Germinal center (tissue), 1 donor: ENCODE measurements around the gene MAPK1.
"Not testable (repeated sequence)": the region's sequence is repeated elsewhere in the genome, so short reads cannot be mapped to it uniquely, and the experiment has no call there.

Experiments
- DNase-seq: peaks from one replicate; pipeline ENCODE4 v3.0.0; 2012; ENCODE audit warnings: mixed read lengths, low spot score

Gene MAPK1

DNA sequence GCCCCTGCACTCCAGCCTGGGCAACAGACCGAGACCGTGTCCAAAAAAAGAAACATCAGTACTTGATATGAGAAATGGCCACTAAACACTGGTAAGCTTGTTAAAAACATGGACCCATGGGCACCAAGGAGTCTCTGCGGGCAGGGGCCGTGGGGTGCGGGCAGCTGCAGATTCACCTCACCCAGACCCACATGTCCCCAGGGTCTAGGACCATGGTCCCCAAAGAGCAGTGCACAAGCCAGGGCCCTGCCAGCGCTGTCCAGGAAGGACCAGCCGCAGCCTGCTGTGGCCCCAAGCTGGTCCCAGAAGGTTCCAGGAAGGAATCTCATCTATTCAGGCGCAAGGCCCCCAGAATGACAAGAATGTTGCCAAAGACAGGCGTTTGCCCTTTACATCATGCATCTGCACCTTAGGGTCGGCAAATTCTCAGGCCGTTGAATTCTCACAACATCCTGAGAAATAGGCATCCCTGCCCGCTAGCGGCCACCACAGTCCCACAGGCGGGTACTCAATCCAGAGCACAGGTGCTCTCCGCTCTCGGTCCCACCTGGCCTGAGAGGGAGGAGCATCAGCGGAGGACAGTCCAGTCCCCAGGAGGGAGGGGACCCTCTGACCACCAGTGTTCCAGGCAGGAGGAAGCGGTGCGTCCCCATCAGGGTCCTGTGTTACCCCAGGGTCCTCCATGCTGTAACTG, 141.3 kb downstream of the MAPK1 start:
- DNase-seq, result no peak

DNA sequence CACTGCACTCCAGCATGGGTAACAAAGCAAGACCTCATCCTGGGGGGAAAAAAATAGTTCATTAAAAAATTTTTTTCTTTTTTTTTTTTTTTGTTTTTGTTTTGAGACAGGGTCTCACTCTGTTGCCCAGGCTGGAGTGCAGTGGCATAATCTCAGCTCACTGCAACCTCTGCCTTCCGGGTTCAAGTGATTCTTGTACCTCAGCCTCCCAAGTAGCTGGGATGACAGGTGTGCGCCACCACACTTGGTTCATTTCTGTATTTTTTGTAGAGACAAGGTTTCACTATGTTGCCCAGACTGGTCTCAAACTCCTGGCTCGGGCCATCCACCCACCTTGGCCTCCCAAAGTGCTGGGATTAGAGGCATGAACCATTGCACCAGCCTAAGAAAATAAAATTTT, 142.9 kb downstream of the MAPK1 start:
- not testable (repeated sequence) for DNase-seq

DNA sequence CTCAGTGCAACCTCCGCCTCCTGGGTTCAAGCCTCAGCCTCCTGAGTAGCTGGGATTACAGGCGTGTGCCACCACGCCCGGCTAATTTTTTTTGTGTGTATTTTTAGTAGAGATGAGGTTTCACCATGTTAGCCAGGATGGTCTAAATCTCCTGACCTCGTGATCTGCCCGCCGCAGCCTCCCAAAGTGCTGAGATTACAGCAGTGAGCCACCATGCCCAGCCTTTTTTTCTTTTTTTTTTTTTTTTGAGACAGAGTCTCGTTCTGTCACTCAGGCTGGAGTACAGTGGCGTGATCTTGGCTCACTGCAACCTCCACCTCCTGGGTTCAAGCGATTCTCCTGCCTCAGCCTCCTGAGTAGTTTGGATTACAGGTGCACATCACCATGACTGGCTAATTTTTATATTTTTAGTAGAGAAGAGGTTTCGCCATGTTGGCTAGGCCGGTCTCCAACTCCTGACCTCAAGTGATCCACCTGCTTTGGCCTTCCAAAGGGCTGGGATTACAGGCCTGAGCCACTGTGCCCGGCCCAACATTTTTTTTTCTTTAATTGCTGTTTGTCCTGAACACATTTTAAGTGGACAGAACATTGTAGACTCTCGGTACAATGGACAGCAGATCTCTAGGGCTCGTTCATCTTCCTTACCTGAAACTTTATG, 146.1 kb downstream of the MAPK1 start:
- DNase-seq, result not testable (repeated sequence)

DNA sequence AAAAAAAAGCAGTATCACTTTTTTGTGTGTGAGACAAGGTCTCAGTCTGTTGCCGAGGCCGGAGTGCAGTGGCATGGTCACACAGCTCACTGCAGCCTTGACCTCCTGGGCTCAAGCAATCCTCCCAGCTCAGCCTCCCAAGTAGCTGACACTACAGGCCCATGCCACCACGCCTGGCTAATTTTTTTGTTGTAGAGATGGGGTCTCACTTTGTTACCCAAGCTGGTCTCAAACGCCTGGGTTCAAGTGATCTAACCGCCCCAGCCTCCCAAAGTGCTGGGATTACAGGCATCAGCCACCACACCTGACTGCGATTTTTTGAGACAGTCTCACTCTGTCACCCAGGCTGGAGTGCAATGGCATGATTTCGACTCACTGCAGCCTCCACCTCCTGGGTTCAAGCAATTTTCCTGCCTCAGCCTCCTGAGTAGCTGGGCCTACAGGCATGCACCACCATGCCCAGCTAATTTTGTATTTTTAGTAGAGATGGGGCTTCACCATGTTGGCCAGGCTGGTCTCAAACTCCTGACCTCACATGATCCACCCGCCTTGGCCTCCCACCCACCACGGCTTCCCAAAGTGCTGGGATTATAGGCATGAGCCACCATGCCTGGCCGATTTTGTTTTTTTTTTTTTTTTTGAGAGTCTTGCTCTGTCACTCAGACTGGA, 147.1 kb downstream of the MAPK1 start:
- not testable (repeated sequence) for DNase-seq

DNA sequence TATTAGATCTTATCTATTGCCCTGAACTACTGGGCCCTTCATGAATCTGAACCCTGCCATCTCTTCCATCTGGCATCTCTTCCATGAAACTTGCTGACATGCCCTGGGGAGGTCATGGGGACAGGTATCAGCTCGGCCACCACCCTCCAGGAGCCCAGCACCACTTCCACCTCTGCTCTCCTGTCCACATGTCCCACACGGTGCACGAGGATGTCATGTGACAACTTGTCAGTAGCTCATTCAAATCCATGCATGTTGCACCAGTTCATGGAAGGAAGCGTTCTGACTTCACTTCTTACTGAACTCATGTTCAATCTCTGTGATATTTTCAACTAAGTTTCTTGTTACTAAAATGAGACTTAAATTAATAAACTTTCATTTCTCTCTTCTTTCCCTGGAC, 148.4 kb downstream of the MAPK1 start:
- DNase-seq, result no peak

DNA sequence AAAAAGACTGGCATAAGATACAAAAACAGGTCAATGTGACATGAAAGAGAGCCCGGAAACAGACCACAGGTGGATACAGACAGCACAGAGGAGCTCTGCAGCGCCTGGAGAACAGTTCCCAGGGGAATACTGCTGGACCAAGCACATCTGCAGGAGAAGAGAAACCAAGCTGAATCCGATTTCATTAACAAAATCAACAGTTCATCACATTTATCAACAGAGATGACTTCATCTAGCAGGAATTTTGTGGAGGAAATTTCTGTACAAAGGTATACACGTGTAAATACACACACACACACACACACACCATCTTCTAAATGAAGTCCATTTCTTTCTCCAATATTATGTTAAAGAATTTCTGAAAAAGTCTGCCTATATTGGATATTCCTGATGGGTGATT, 148.9 kb downstream of the MAPK1 start:
- DNase-seq, result no peak

DNA sequence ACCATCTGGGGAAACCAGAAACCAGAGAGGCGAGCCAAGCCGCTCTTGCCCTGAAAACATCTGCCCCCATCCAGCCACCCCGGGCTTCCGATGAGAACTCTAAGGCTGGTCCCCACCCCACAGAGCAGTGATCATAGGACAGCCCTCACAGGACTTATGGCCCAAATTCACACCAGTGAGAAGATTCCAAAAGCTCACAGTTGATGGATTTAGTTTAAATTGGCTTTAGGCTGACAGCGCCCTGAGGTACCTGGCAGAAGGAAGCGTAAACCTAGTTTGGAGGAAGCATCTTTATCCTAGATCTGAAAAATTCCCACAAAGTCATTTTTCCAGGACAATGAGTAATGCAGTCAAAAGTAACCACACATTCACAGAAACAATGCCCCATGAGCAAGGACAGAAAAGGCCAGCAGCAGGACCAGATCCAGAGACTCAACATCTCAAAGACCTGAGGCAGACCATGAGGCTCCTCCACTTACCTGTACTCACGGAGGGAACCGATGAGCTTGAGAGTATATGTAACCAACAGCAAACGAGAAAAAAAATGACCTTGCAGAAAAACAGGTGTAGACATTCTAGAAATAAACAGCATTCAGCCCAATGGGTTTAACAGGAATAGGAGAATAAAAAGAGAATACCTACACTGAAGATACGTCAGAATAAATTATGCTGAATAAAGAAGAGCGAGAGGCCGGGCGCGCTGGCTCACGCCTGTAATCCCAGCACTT, 150.9 kb downstream of the MAPK1 start:
- DNase-seq, result not testable (repeated sequence)

DNA sequence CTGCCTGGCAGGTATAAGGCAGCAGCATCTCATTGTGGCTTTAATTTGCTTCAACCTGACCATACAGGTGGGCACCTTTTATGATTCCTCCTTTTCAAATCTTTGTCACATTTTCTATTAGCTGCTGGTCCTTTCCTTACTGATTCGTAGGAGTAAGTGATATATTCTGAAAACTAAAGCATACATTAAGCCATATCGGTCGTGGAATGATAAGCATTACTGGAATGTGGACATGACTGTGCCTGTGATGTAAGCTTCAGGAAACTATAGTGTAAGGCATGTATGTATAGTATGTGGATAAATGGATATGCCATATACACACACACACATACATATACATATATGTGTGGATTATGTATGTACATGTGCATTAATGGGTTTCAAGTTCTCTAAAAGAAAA, 152.7 kb downstream of the MAPK1 start:
- DNase-seq, result no peak

DNA sequence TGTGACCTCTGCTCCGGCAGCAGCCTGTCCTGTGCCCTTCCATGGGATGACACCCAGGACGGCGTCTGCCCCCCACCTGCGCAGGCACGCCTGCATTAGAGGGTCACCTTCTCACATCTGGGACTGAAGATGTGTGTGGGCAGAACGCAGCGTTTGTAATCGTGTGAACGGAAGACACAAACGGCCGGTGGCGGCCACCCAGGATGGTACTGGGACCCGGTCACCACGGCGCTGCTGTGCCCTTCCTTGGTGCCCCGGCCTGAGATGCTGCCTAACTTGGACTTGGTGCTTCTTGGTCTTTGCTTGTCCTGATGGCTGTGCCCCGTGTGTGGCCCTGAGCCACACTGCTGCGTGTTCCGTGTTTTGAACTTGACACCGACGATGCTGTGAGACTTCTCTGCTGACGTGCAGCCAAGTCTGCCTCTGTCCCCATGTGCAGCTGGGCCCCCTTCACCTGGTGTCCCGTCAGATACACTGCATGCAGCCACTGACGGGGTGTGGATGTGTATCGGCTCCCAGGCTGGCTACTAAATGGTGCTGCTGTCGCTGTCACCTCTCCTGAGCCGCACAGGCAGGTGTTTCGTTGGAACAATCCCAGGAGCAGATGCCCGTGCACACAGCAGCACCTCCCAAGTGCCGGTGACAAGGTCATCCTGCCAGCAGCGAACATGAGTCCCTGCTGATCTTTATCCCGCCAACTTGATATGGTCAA, 153.2 kb downstream of the MAPK1 start:
- no peak for DNase-seq

DNA sequence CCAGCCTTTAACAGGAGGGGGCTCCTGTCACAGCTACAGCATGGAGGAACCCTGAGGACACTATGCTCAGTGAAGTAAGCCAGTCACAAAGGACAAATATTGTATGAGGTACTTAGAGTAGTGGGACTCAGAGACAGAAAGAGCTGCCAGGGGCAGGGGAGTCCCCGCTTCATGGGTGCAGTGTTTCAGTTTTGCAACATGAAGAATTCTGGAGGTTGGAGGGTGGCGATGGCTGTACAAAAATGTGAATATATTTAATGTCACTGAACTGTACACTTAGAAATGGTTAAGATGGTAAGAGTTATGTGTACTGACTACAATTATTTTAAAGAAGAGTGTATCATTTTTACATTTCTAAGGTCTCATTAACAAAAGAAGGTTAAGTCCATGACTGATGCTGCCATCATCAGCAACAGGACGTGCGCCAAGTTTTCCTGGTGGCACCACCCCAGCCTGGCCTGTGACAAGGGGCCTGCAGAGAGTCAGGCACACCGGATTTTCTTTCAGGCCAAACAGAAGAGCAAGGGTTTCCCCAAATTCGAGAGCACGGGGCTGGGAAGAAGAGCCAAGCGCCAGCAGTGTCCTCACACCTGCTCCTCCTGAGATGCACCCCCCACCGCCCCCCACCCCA, 153.9 kb downstream of the MAPK1 start:
- DNase-seq, result no peak

DNA sequence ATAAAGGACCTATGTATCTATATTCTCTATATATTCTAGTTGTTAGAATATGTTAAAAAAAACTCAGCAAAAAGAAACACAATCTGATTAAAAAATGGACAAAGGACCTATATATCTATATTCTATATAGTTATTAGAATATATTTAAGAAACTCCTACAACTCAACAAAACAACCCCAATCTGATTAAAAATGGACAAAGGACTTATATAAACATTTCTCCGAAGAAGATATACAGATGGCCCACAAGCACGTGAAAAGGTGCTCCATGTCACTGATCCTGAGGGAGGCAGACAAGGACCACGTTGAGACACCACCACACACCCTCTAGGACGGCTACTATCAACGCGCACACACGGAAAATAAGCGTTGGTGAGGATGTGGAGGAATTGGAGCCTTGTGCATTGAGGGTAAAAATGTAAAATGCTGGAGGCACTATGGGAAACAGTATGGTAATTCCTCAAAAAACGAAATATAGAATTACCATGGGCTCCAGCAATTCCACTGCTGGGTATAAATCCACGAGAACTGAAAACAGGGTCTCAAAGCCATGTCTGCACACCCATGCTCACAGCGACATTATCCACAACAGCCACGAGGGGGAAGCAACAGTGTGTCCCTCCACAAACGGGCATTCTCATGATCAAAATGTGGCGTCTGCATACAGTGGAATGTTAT, 154.6 kb downstream of the MAPK1 start:
- peak; percentile 72 for DNase-seq

DNA sequence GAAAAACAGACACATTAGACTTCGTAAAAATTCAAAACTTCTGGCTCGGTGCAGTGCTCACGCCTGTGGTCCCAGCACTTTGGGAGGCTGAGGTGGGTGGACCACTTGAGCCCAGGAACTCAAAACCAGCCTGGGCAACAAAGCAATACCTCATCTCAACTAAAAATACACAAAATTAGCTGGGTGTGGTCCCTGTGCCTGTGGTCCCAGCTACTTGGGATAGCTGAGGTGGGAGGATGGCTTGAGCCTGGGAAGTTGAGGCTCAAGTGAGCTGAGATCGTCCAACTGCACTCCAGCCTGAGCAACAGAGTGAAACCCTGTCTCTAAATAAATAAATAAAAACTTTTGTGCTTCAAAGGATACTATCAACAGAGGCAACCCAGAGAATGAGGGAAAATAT, 155.6 kb downstream of the MAPK1 start:
- DNase-seq, result no peak

DNA sequence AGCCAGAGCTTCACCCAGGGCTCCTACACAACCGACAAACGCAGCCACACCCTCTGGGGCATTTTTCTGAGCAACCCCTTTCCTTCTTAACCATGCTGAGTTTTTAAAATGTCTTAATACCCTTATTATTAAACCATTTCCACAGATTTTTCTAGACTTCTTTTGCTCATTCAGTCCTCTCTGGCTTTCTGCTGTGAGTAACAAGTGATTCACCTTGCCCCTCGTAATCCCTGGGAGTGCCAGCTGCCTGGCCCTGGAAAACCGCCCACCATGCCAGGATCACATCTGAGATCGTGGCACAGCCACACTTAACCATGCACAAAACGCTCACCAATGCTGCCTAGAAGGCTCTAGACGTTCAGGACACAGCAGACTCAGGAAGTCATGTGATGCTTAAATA, 157.3 kb downstream of the MAPK1 start:
- no peak for DNase-seq

DNA sequence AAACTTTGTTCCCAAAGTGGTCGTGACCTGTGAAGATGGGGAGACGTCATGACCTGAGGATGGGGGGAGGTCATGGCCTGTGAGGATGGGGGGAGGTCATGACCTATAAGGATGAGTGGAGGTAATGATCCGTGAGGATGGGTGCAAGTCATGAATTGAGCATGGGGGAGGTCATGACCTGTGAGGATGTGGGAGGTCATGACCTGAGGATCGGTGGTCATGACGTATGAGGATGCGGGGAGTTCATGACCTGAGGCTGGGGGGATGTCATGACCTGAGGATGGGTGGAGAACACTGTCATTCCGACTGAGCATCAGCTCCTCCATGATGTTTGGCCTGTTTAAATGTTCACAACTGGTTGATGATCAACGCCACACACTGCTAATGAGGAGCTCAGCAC, 157.8 kb downstream of the MAPK1 start:
- no peak for DNase-seq

DNA sequence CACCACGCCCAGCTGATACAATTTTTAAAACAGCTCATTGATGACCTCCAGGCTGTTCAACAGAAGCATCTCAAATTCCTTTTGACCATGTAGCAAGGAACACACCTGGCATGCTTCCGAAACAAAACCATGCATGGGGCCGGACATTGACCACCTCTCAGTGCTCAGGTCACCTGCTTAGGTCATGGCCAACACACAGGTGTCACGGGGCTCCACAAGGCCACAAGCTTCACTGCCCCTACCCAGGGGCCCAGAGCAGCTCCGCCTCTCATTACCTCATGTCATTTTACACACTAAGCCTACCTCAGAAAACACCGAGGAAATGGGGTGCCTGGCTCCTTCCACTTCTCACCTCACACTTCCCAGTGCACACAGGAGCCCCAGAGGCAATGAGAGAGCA, 158.5 kb downstream of the MAPK1 start:
- DNase-seq, result no peak

DNA sequence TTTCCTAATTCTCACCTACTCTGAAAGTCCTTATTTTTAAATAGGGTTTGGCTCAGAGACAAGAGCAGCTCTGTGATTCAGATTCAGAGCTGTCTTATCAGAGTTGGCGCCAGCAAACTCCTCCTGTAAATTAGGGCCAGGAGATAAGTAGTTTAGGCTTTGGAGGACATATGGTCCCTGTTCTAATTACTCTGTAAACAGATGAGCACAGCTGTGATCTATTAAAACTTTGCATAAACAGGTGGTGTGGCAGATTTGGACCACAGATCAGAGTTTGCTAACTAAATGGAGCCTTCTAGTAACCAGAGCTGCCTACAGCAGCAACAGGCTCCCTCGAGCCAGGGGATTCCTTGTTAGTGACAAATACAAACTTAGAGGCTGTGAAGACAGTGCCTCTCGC, 159.8 kb downstream of the MAPK1 start:
- DNase-seq, result peak; percentile 45
